Esophagus squamous epithelium (tissue), 5 donors: ENCODE data around the gene PPARA. TPM values are rescaled to one million over a fixed set of nuclear protein-coding genes. Genes with fewer than 3 reads are reported as not detected.

ENCODE experiments used
- DNase-seq: peaks from one replicate; lab custom pipeline; 2025; lab: John Stamatoyannopoulos, UW
- H3K27ac ChIP-seq, 4 donors: fragments of 200-600 bp; sonication (generic); one replicate each; pipeline ENCODE4 v1.5.1; 2016 to 2019; ENCODE audit warnings: mild to moderate bottlenecking in 1 of 4
- H3K27me3 ChIP-seq, 4 donors: fragments of 200-600 bp; sonication (generic); 1 replicate in 3 of 4; 2 replicates in 1 of 4; pipeline versions ENCODE4 v1.5.1 to v1.6.0; 2017 to 2021; ENCODE audit warnings: antibody characterized with exemption in 1 of 4
- H3K36me3 ChIP-seq, 3 donors: fragments of 200-600 bp; sonication (generic); one replicate each; pipeline ENCODE4 v1.5.1; 2016 to 2019
- H3K4me1 ChIP-seq, 3 donors: fragments of 200-600 bp; sonication (generic); one replicate each; pipeline ENCODE4 v1.5.1; 2017 to 2019
- H3K4me3 ChIP-seq, 4 donors: fragments of 200-600 bp; sonication (generic); 1 replicate in 3 of 4; 2 replicates in 1 of 4; pipeline ENCODE4 v1.5.1; 2016 to 2019; ENCODE audit warnings: mild to moderate bottlenecking in 2 of 4, moderate library complexity in 1 of 4
- H3K9me3 ChIP-seq, 3 donors: fragments of 200-600 bp; sonication (generic); one replicate each; pipeline ENCODE4 v1.5.1; 2016 to 2019
- POLR2A ChIP-seq, 4 donors: fragments of 450-650 bp; IDR thresholded peaks; one replicate each; pipeline ENCODE4 v1.6.1; 2017; ENCODE audit warnings: antibody characterized with exemption in 4 of 4, mild to moderate bottlenecking in 4 of 4, moderate library complexity in 3 of 4
- WGBS, 2 donors: methylation state at CpG; one replicate each; pipeline ENCODE4 v1.1.5; 2018; 5-methylcytosine and 5-hydroxymethylcytosine counted together
- intact Hi-C: fragments of 100-400 bp; cut with DNase I; formaldehyde crosslinking; loops from one replicate; pipeline ENCODE4 v1.15.0; 2022
- total RNA-seq, 4 donors: library from RNA; depleted of rRNA; stranded (reverse); fragments of >200 nt; gene quantifications; one replicate each; pipeline ENCODE4 v1.1.0, GENCODE V29; 2016
- TF ChIP-seq, protein P1 (sequence below), 6 experiments: fragments of 450-650 bp in 4 of 6; fragments of 200-600 bp in 2 of 6; sonication (generic) in 2 of 6; IDR thresholded peaks; one replicate each; pipeline ENCODE4 v1.5.1; 2016 to 2019; ENCODE audit warnings: antibody characterized with exemption in 6 of 6, mild to moderate bottlenecking in 4 of 6, moderate library complexity in 4 of 6
- donor health status: DM: yes; HTN: yes; CAD: no.

Gene PPARA
- total RNA-seq, 4 donors from 2014 or later, result 7.7 to 18.5 (median 10.1) TPM

DNA sequence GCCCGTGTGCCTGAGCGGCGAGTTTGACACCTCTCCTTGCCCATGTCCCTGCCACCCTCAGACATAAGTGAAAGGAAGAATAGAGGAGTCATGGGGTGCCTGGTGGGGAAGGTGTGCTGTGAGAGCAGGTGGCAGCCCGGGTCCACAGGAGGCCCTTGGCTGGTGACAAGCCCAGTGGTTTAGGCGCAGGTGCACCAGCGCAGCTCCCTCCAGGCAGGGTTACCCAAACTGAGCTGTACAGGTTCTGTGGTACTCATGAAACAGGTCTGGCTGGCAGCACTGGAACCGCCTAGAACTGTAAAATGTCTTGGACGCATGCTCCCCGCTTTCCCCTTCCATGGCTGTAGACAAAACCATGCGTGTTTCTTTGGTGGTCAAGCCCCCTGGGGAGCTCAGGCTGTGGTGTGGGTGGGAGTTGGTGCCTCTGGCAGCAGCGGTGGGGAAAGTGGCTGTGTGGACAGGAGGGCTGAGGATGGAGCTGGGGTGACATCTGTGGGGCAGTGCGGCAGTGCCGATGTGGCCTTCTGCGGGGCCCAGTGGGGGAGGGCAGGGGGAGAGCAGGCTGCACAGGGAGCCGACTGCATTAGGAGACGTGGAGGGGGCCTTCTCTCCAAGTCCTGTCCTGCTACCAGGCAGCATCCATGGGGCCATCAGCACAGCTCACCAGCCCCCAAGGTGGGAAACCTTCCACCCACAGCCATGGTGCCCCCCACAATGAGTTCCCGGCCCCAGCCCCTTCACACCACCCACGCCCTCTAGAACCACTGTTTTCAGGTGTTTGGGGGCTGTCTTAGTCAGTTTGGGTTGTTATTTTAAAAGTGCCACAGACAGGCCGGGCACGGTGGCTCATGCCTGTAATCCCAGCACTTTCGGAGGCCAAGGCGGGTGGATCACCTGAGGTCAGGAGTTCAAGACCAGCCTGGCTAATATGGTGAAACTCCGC is 140.8 kb downstream of the PPARA start:
- Histone ChIP-seq H3K36me3 (peaks cover 4 to 74% (median 8%) of the 10 kb centered on the region in 3 donors), H3K9me3 (peaks cover 0 to 7% (median 0%) of the 10 kb centered on the region in 3 donors), H3K27ac (no peak overlapping the region), H3K4me3 (no peak overlapping the region), H3K27me3 (no peaks in the 10 kb centered on the region), H3K4me1 (peaks cover 8 to 31% (median 16%) of the 10 kb centered on the region in 3 donors)
- DNase-seq, result no peak
- 91 to 93% methylated on average over 10 of the region's 23 CpGs for WGBS, 2 donors
- intact Hi-C loops, result no loop called here
- no peak for TF ChIP-seq POLR2A (IDR thresholded peaks at IDR 0.05)
- TF ChIP-seq, protein P1, sequence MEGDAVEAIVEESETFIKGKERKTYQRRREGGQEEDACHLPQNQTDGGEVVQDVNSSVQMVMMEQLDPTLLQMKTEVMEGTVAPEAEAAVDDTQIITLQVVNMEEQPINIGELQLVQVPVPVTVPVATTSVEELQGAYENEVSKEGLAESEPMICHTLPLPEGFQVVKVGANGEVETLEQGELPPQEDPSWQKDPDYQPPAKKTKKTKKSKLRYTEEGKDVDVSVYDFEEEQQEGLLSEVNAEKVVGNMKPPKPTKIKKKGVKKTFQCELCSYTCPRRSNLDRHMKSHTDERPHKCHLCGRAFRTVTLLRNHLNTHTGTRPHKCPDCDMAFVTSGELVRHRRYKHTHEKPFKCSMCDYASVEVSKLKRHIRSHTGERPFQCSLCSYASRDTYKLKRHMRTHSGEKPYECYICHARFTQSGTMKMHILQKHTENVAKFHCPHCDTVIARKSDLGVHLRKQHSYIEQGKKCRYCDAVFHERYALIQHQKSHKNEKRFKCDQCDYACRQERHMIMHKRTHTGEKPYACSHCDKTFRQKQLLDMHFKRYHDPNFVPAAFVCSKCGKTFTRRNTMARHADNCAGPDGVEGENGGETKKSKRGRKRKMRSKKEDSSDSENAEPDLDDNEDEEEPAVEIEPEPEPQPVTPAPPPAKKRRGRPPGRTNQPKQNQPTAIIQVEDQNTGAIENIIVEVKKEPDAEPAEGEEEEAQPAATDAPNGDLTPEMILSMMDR (IDR thresholded peaks at IDR 0.05), result no peak

DNA sequence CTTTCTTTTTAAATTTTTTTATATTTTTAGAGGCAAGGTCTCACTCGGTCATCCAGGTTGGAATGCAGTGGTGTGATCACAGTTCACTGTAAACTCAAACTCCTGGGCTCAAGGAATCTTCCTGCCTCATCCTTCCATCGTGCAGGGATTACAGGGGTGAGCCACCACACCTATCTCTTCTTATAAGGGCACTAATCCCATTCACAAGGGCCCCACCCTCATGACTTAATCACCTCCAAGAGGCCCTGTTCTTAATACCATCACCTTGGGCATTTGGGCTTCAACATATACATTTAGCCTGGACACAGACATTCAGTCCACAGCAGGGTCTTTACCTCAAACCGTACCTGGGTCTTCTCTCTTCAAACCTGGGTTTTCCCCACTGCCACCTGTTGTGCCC is 141.8 kb downstream of the PPARA start:
- intact Hi-C loops, result no loop called here
- peaks cover 0 to 7% (median 0%) of the 10 kb centered on the region in 3 donors for H3K9me3 ChIP-seq
- TF ChIP-seq, protein P1 (IDR thresholded peaks at IDR 0.05), result no peak
- no peak for TF ChIP-seq POLR2A (IDR thresholded peaks at IDR 0.05)
- 67 to 86% methylated on average over 3 of the region's 3 CpGs for WGBS, 2 donors
- no peak overlapping the region for H3K4me3 ChIP-seq
- H3K27ac ChIP-seq, result peak overlapping the region in 1 of 4 donors; percentile 49
- H3K36me3 ChIP-seq, result peaks cover 4 to 63% (median 8%) of the 10 kb centered on the region in 3 donors
- H3K27me3 ChIP-seq, result no peaks in the 10 kb centered on the region
- peaks cover 14 to 38% (median 20%) of the 10 kb centered on the region in 3 donors for H3K4me1 ChIP-seq
- no peak for DNase-seq

DNA sequence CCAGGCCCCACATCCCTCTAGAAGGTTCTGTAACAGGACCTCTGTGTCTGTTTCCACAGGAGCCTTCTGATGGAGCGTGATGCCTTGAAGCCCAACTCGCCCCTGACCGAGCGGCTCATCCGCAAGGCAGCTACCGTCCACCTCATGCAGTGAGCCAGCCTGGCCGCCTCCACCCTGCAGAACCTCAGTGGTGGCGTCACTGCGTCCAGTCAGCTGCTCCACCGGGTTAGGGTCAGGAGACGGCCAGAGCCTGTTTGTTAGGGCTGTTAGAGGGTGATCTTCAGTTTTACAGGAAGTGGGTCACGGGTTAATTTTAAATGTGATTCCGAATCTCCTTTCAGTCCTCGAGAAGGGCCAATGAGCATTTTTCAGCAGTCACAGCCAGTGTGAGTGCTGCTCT is 142.4 kb downstream of the PPARA start:
- 91 to 94% methylated on average over 4 to 8 of the region's 14 CpGs for WGBS, 2 donors
- Histone ChIP-seq H3K4me3 (no peak overlapping the region), H3K36me3 (peaks cover 4 to 58% (median 8%) of the 10 kb centered on the region in 3 donors), H3K9me3 (peaks cover 0 to 7% (median 0%) of the 10 kb centered on the region in 3 donors), H3K27ac (peak overlapping the region in 2 of 4 donors; percentile 39 to 49), H3K4me1 (peaks cover 16 to 38% (median 18%) of the 10 kb centered on the region in 3 donors), H3K27me3 (no peaks in the 10 kb centered on the region)
- DNase-seq, result no peak
- intact Hi-C loops, result no loop called here
- TF ChIP-seq, protein P1 (IDR thresholded peaks at IDR 0.05), result no peak
- TF ChIP-seq POLR2A (IDR thresholded peaks at IDR 0.05), result no peak

Other genes starting within 250 kb of the PPARA start
- gene WNT7B, start 173.4 kb upstream of the PPARA start, total RNA-seq, result 10 to 100 TPM; 10.6 to 27.0 (median 16.1) TPM
- gene CDPF1, start 99.8 kb downstream of the PPARA start, total RNA-seq, result 10 to 100 TPM in 1 of 4 donors, 1 to 10 TPM in 3; 3.0 to 12.4 (median 5.2) TPM
- gene PKDREJ, start 112.8 kb downstream of the PPARA start, total RNA-seq, result under 1 TPM in 2 of 4 donors, not detected in 2; 0.11 to 0.19 TPM
- 10 to 100 TPM; 13.6 to 30.5 (median 19.5) TPM for gene TTC38, start 117.5 kb downstream of the PPARA start, total RNA-seq
- gene GTSE1, start 146.3 kb downstream of the PPARA start, total RNA-seq, result 1 to 10 TPM; 1.4 to 8.0 (median 3.4) TPM
- gene TRMU, start 185.2 kb downstream of the PPARA start, total RNA-seq, result 10 to 100 TPM; 17.7 to 43.1 (median 32.5) TPM